ENCODE results near the gene PPP1R3E.
"Not testable (repeated sequence)": the region's sequence is repeated elsewhere in the genome, so short reads cannot be mapped to it uniquely, and the experiment has no call there.

DNA sequence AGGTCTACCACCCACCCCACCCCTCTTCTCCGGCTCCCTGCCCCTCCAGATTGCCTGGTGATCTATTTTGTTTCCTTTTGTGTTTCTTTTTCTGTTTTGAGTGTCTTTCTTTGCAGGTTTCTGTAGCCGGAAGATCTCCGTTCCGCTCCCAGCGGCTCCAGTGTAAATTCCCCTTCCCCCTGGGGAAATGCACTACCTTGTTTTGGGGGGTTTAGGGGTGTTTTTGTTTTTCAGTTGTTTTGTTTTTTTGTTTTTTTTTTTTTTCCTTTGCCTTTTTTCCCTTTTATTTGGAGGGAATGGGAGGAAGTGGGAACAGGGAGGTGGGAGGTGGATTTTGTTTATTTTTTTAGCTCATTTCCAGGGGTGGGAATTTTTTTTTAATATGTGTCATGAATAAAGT lies 23.1 kb upstream of the PPP1R3E start:
- TF ChIP-seq, protein P1, sequence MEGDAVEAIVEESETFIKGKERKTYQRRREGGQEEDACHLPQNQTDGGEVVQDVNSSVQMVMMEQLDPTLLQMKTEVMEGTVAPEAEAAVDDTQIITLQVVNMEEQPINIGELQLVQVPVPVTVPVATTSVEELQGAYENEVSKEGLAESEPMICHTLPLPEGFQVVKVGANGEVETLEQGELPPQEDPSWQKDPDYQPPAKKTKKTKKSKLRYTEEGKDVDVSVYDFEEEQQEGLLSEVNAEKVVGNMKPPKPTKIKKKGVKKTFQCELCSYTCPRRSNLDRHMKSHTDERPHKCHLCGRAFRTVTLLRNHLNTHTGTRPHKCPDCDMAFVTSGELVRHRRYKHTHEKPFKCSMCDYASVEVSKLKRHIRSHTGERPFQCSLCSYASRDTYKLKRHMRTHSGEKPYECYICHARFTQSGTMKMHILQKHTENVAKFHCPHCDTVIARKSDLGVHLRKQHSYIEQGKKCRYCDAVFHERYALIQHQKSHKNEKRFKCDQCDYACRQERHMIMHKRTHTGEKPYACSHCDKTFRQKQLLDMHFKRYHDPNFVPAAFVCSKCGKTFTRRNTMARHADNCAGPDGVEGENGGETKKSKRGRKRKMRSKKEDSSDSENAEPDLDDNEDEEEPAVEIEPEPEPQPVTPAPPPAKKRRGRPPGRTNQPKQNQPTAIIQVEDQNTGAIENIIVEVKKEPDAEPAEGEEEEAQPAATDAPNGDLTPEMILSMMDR (IDR thresholded peaks at IDR 0.05) = not testable (repeated sequence)
- TF ChIP-seq POLR2A, EP300, POLR2AphosphoS5 (IDR thresholded peaks at IDR 0.05): not testable (repeated sequence)
